ENCODE data around the gene FNTB. TPM values are rescaled to one million over a fixed set of nuclear protein-coding genes. Genes with fewer than 3 reads are reported as not detected.
A peak's percentile ranks its signal among the peaks of the same experiment; 100 is the strongest.

Gene FNTB
- total and polyA plus RNA-seq, 2 experiments from 2014 or later: 8.6 to 12.5 TPM

DNA sequence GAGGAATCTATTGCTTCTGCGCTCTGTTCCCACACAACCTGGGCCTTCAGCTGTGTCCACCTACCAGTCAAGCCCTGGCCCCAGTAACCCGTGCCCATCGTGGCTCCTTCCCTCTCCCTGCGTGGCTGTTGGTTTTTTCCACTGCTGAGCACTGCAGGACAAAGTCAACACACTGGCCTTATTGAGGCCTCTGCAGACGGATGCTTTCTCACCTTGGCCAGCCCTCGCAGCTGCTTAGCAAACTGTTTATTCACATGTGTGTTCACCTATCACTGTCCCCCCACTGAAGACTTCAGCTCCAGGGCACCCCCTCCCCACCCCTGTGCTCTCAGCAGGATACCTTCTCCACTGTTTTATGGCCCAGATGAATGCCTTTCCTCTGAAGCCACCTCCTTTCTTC lies 31.4 kb upstream of the FNTB start (continued):
- TF ChIP-seq CREB1 (CRISPR knock-in tag; IDR thresholded peaks at IDR 0.05; ENCODE audit: low read depth): no peak
- TF ChIP-seq POLR2AphosphoS5 (IDR thresholded peaks at IDR 0.05; ENCODE audit: low read depth): no peak
- TF ChIP-seq CTCF (conservative IDR thresholded peaks at IDR 0.05; ENCODE audit: low read depth in 2 of 2): no peak
- no peak for TF ChIP-seq ZNF331 (CRISPR knock-in tag; IDR thresholded peaks at IDR 0.05; ENCODE audit: low read depth)
- no peak for TF ChIP-seq ZNF462 (CRISPR knock-in tag; IDR thresholded peaks at IDR 0.05)

- Histone ChIP-seq H3K4me3 (peak overlapping the region; percentile 0), H3K4me2 (peak overlapping the region; percentile 27), H3K79me2 (replicated peaks; ENCODE audit: insufficient read depth) (peaks cover 22% of the 10 kb centered on the region), H3K36me3 (ENCODE audit: insufficient read depth) (no peaks in the 10 kb centered on the region; the same call in 1 of the 2 replicates), H3K9me2 (ENCODE audit: insufficient read depth) (no peaks in the 10 kb centered on the region), H3K27me3 (ENCODE audit: insufficient read depth) (no peaks in the 10 kb centered on the region), H4K20me1 (replicated peaks; ENCODE audit: insufficient read depth) (no peaks in the 10 kb centered on the region; the same call in 1 of the 2 replicates), H3K27ac (ENCODE audit: low read depth) (peak overlapping the region; percentile 75), H3F3A (replicated peaks; ENCODE audit: low read depth) (peaks cover 10% of the 10 kb centered on the region), H3K4me1 (ENCODE audit: insufficient read depth) (peaks cover 32% of the 10 kb centered on the region), H2AFZ (no peak overlapping the region)
- ATAC-seq: no peak
- Mint-ChIP-seq H3K27ac (no peak overlapping the region), H3K27me3 (ENCODE audit: insufficient read depth, low read depth, poor library complexity) (peaks cover 4% of the 10 kb centered on the region), H3K36me3 (ENCODE audit: low read depth) (peaks cover 17% of the 10 kb centered on the region), H3K4me1 (peaks cover 53% of the 10 kb centered on the region), H3K4me3 (no peak overlapping the region), H3K9me3 (no peaks in the 10 kb centered on the region; the same call in 2 of the 3 replicates)
- no peak for DNase-seq (ENCODE audit: low spot score)
- TF ChIP-seq CTCF (conservative IDR thresholded peaks at IDR 0.05; ENCODE audit: low read depth in 2 of 2): no peak
These were observed 29.8 kb upstream of the FNTB start for GRCh38 chr14:64956697-64957406.

Measured in GM23338 (cell line).